IMR-90 (cell line): ENCODE results near the gene HSFX2.
"Not testable (repeated sequence)": the region's sequence is repeated elsewhere in the genome, so short reads cannot be mapped to it uniquely, and the experiment has no call there.

Experiments
- BHLHE40 ChIP-seq: fragments of 150-350 bp; IDR thresholded peaks from 2 replicates; pipeline ENCODE4 v1.6.1; 2016; ENCODE audit warnings: mild to moderate bottlenecking, low read depth, low read length
- CTCF ChIP-seq: conservative IDR thresholded peaks from 2 replicates; pipeline ENCODE4 v1.5.1; 2012; ENCODE audit warnings: mild to moderate bottlenecking, low read depth, low read length, improper control_type of control experiment

GRCh38 chrX:149619662-149620061 lies 24.5 kb upstream of the HSFX2 start:
- TF ChIP-seq CTCF, BHLHE40: not testable (repeated sequence)
